Measurements from ENCODE around the gene HNRNPA2B1. TPM values are rescaled to one million over a fixed set of nuclear protein-coding genes. Genes with fewer than 3 reads are reported as not detected.

HNRNPA2B1 gene
- total RNA-seq, 2 experiments from 2014 or later = 258 to 1,090 TPM

- no TSS peak for BruUV-seq (replicated peaks)
- H3K4me1 ChIP-seq (ENCODE audit: insufficient read depth, low read length, poor library complexity, severe bottlenecking) = no peaks in the 10 kb centered on the region
- H2AFZ ChIP-seq (ENCODE audit: low read length) = no peak overlapping the region
- no peak for TF ChIP-seq CTCF (conservative IDR thresholded peaks at IDR 0.05; ENCODE audit: low read length)
- TF ChIP-seq EZH2phosphoT487 (IDR thresholded peaks at IDR 0.05; ENCODE audit: borderline replicate concordance, low read depth, low read length) = no peak
- H3K36me3 ChIP-seq (ENCODE audit: insufficient read depth, low read length) = no peaks in the 10 kb centered on the region
- H4K20me1 ChIP-seq (ENCODE audit: insufficient read depth, low read length) = no peaks in the 10 kb centered on the region
- H3K4me2 ChIP-seq (ENCODE audit: low read length) = no peak overlapping the region
- no peak for DNase-seq (ENCODE audit: low spot score)
- H3K79me2 ChIP-seq (ENCODE audit: insufficient read depth, low read depth, low read length) = no peaks in the 10 kb centered on the region
- CTCF ChIA-PET (ENCODE audit: unreplicated experiment) = no interaction called here
- H3K9me2 ChIP-seq (ENCODE audit: insufficient read depth, low read length) = no peaks in the 10 kb centered on the region
- no peaks in the 10 kb centered on the region for H3K9me3 ChIP-seq (ENCODE audit: low read length)
- H3K27ac ChIP-seq (ENCODE audit: low read depth, low read length, poor library complexity, severe bottlenecking) = no peak overlapping the region
- intact Hi-C loops (cut with micrococcal nuclease; ENCODE audit: unreplicated experiment) = no loop called here
- POLR2A ChIA-PET = no interaction called here
- no peak overlapping the region for H3K4me3 ChIP-seq (ENCODE audit: low read depth, low read length, poor library complexity, severe bottlenecking)
Observed at GRCh38 chr7:26245150-26245549, 44.6 kb upstream of the HNRNPA2B1 start.

- Histone ChIP-seq H4K20me1 (ENCODE audit: insufficient read depth, low read length) (no peaks in the 10 kb centered on the region), H3K9me2 (ENCODE audit: insufficient read depth, low read length) (no peaks in the 10 kb centered on the region), H3K4me2 (ENCODE audit: low read length) (no peak overlapping the region), H2AFZ (ENCODE audit: low read length) (no peak overlapping the region; the same call in 1 of the 2 replicates), H3K4me1 (ENCODE audit: insufficient read depth, low read length, poor library complexity, severe bottlenecking) (no peaks in the 10 kb centered on the region), H3K36me3 (ENCODE audit: insufficient read depth, low read length) (no peaks in the 10 kb centered on the region), H3K4me3 (ENCODE audit: low read depth, low read length, poor library complexity, severe bottlenecking) (no peak overlapping the region), H3K79me2 (ENCODE audit: insufficient read depth, low read depth, low read length) (no peaks in the 10 kb centered on the region), H3K27ac (ENCODE audit: low read depth, low read length, poor library complexity, severe bottlenecking) (no peak overlapping the region), H3K9me3 (ENCODE audit: low read length) (no peaks in the 10 kb centered on the region)
- BruUV-seq (replicated peaks) = no TSS peak
- CTCF ChIA-PET (ENCODE audit: unreplicated experiment) = interaction anchor here (0.8 kb wide), 1 partner anchor 10 kb away, joined by 3 read pairs; no protein-coding TSS in a partner anchor
- no peak for DNase-seq (ENCODE audit: low spot score)
- POLR2A ChIA-PET = interaction anchor here (1.1 kb wide), 1 partner anchor 50 kb away, joined by 3 read pairs; no protein-coding TSS in a partner anchor
- intact Hi-C loops (cut with micrococcal nuclease; ENCODE audit: unreplicated experiment) = no loop called here
- TF ChIP-seq EZH2phosphoT487 (IDR thresholded peaks at IDR 0.05; ENCODE audit: borderline replicate concordance, low read depth, low read length) (no peak), CTCF (conservative IDR thresholded peaks at IDR 0.05; ENCODE audit: low read length) (no peak)
Observed at GRCh38 chr7:26238032-26238431, 37.5 kb upstream of the HNRNPA2B1 start.

GRCh38 chr7:26237035-26237807 lies 36.7 kb upstream of the HNRNPA2B1 start:
- no peaks in the 10 kb centered on the region for H3K9me3 ChIP-seq (ENCODE audit: low read length)
- no peak overlapping the region; the same call in 1 of the 2 replicates for H2AFZ ChIP-seq (ENCODE audit: low read length)
- POLR2A ChIA-PET = interaction anchor here (0.6 to 1.1 kb wide), 3 partner anchors 49 to 299 kb away, joined by 3 to 4 read pairs (median 3); no protein-coding TSS in a partner anchor
- no peak overlapping the region for H3K4me2 ChIP-seq (ENCODE audit: low read length)
- DNase-seq (ENCODE audit: low spot score) = no peak
- no peaks in the 10 kb centered on the region for H3K36me3 ChIP-seq (ENCODE audit: insufficient read depth, low read length)
- TF ChIP-seq EZH2phosphoT487 (IDR thresholded peaks at IDR 0.05; ENCODE audit: borderline replicate concordance, low read depth, low read length) = no peak
- TF ChIP-seq CTCF (conservative IDR thresholded peaks at IDR 0.05; ENCODE audit: low read length) = no peak
- CTCF ChIA-PET (ENCODE audit: unreplicated experiment) = interaction anchor here (0.8 kb wide), 1 partner anchor 9 kb away, joined by 3 read pairs; no protein-coding TSS in a partner anchor
- no TSS peak for BruUV-seq (replicated peaks)
- H3K4me3 ChIP-seq (ENCODE audit: low read depth, low read length, poor library complexity, severe bottlenecking) = no peak overlapping the region
- no peak overlapping the region for H3K27ac ChIP-seq (ENCODE audit: low read depth, low read length, poor library complexity, severe bottlenecking)
- intact Hi-C loops (cut with micrococcal nuclease; ENCODE audit: unreplicated experiment) = no loop called here
- no peaks in the 10 kb centered on the region for H3K79me2 ChIP-seq (ENCODE audit: insufficient read depth, low read depth, low read length)
- H4K20me1 ChIP-seq (ENCODE audit: insufficient read depth, low read length) = no peaks in the 10 kb centered on the region
- H3K9me2 ChIP-seq (ENCODE audit: insufficient read depth, low read length) = no peaks in the 10 kb centered on the region
- no peaks in the 10 kb centered on the region for H3K4me1 ChIP-seq (ENCODE audit: insufficient read depth, low read length, poor library complexity, severe bottlenecking)

Measured in OCI-LY7 (cell line).